Prostate gland (tissue), 2 donors: ENCODE results near the gene TPX2. TPM values are rescaled to one million over a fixed set of nuclear protein-coding genes. Genes with fewer than 3 reads are reported as not detected.

Source experiments
- DNase-seq: peaks from one replicate; pipeline ENCODE4 v3.0.0-alpha.2; 2019; ENCODE audit warnings: low spot score
- H3K27ac ChIP-seq, 2 donors: fragments of 200-600 bp; sonication (generic); 2 replicates each; pipeline ENCODE4 v1.5.1; 2017 to 2019
- H3K27me3 ChIP-seq: fragments of 200-600 bp; sonication (generic); replicated peaks from 2 replicates; pipeline ENCODE4 v1.5.1; 2019; ENCODE audit not compliant: insufficient read depth
- H3K36me3 ChIP-seq, 2 donors: fragments of 200-600 bp; sonication (generic); 1 replicate in 1 of 2; 2 replicates in 1 of 2; pipeline versions ENCODE4 v1.5.1 to v1.8.1; 2017 to 2019
- H3K4me1 ChIP-seq: fragments of 200-600 bp; sonication (generic); replicated peaks from 2 replicates; pipeline ENCODE4 v1.5.1; 2019
- H3K4me3 ChIP-seq, 2 donors: fragments of 200-600 bp; sonication (generic); 2 replicates each; pipeline ENCODE4 v1.5.1; 2017 to 2019
- H3K9me3 ChIP-seq: fragments of 200-600 bp; sonication (generic); 2 replicates; pipeline ENCODE4 v1.5.1; 2017
- POLR2A ChIP-seq: fragments of 450-650 bp; IDR thresholded peaks from one replicate; pipeline ENCODE4 v1.6.1; 2016; ENCODE audit warnings: antibody characterized with exemption, mild to moderate bottlenecking
- POLR2AphosphoS5 ChIP-seq: sonication (generic); formaldehyde crosslinking; IDR thresholded peaks from one replicate; pipeline ENCODE4 v1.6.1; 2017; ENCODE audit warnings: antibody characterized with exemption
- WGBS: methylation state at CpG from one replicate; pipeline ENCODE4 v1.1.5; 2018; 5-methylcytosine and 5-hydroxymethylcytosine counted together
- intact Hi-C: fragments of 100-400 bp; cut with DNase I; formaldehyde crosslinking; loops from one replicate; pipeline ENCODE4 v1.14.2; 2022
- total RNA-seq, 2 donors: library from RNA; depleted of rRNA; stranded (reverse); fragments of >200 nt; gene quantifications; one replicate each; pipeline ENCODE4 v1.1.0, GENCODE V29; 2016
- TF ChIP-seq, protein P1 (sequence below), 4 experiments: fragments of 200-600 bp in 2 of 4; fragments of 450-650 bp in 2 of 4; sonication (generic) in 2 of 4; IDR thresholded peaks; 1 replicate in 3 of 4; 2 replicates in 1 of 4; pipeline ENCODE4 v1.5.1; 2016 to 2019; ENCODE audit warnings: antibody characterized with exemption in 4 of 4, mild to moderate bottlenecking in 2 of 4, moderate library complexity in 2 of 4

The TPX2 gene
- total RNA-seq, 2 donors from 2014 or later: 1.4 to 23.2 TPM

GRCh38 chr20:31815408-31816188, 76.5 kb downstream of the TPX2 start:
- H3K27me3 ChIP-seq: no peaks in the 10 kb centered on the region
- no peaks in the 10 kb centered on the region for H3K4me1 ChIP-seq
- H3K36me3 ChIP-seq: no peaks in the 10 kb centered on the region
- intact Hi-C loops: no loop called here
- no peaks in the 10 kb centered on the region for H3K9me3 ChIP-seq
- WGBS: 24% methylated on average over 9 of the region's 9 CpGs
- no peak overlapping the region for H3K4me3 ChIP-seq
- DNase-seq: no peak
- TF ChIP-seq POLR2AphosphoS5: no peak
- H3K27ac ChIP-seq: no peak overlapping the region

DNA sequence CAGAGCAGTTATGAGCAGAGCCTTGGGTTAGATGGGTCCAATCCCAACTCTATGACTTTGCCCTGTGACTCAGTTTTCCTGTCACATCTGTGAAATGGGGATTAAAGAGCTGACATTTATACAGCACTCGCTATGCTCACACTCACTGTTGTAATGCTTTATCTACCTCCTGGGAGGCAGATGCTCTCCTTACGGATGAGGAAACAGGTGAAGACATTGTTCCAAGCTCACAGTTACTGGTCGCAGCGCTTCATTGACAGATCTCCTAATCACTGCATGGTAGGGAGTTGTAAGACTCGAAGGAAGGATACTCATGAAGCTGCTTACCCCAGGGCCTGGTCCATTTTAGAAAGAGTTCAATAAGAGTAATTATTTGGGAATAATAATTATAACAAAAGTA, 77.1 kb downstream of the TPX2 start:
- no peak for DNase-seq
- no peaks in the 10 kb centered on the region for H3K9me3 ChIP-seq
- WGBS: 96% methylated on average over 5 of the region's 5 CpGs
- H3K36me3 ChIP-seq: no peaks in the 10 kb centered on the region
- no peak overlapping the region for H3K27ac ChIP-seq
- no peak overlapping the region for H3K4me3 ChIP-seq
- intact Hi-C loops: no loop called here
- TF ChIP-seq POLR2AphosphoS5 (no peak), POLR2A (no peak)
- TF ChIP-seq, protein P1, sequence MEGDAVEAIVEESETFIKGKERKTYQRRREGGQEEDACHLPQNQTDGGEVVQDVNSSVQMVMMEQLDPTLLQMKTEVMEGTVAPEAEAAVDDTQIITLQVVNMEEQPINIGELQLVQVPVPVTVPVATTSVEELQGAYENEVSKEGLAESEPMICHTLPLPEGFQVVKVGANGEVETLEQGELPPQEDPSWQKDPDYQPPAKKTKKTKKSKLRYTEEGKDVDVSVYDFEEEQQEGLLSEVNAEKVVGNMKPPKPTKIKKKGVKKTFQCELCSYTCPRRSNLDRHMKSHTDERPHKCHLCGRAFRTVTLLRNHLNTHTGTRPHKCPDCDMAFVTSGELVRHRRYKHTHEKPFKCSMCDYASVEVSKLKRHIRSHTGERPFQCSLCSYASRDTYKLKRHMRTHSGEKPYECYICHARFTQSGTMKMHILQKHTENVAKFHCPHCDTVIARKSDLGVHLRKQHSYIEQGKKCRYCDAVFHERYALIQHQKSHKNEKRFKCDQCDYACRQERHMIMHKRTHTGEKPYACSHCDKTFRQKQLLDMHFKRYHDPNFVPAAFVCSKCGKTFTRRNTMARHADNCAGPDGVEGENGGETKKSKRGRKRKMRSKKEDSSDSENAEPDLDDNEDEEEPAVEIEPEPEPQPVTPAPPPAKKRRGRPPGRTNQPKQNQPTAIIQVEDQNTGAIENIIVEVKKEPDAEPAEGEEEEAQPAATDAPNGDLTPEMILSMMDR (IDR thresholded peaks at IDR 0.05): no peak
- H3K27me3 ChIP-seq: no peaks in the 10 kb centered on the region
- H3K4me1 ChIP-seq: no peaks in the 10 kb centered on the region

DNA sequence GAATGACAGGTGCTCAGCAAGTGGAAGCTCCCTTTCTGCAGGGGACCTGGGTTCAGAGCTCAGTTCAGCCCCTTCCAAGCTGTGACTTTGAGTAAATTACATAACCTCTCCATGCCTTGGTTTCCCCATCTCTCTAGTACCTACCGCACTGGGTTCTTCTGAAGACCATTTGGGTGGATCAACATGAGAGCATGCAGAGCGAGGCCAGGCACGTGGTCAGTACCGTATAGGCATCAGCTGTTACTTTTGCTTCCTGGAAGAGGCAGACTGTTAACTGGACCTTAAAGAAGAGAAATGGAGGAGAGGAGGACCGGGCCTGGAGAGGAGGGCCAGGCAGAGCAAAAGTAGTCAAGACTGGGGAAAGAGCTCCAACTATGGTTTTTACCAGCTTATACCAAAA, 78.4 kb downstream of the TPX2 start:
- 95% methylated on average over 5 of the region's 5 CpGs for WGBS
- no peak for DNase-seq

GRCh38 chr20:31818376-31818908, 79.4 kb downstream of the TPX2 start:
- TF ChIP-seq, protein P1 (IDR thresholded peaks at IDR 0.05): no peak
- TF ChIP-seq POLR2A (no peak), POLR2AphosphoS5 (no peak)
- WGBS: 94% methylated on average over 8 of the region's 8 CpGs
- no peaks in the 10 kb centered on the region for H3K36me3 ChIP-seq
- H3K27ac ChIP-seq: no peak overlapping the region
- H3K4me3 ChIP-seq: no peak overlapping the region
- DNase-seq: no peak
- no peaks in the 10 kb centered on the region for H3K9me3 ChIP-seq
- no peaks in the 10 kb centered on the region for H3K4me1 ChIP-seq
- intact Hi-C loops: no loop called here
- no peaks in the 10 kb centered on the region for H3K27me3 ChIP-seq

More for the DNA sequence above, 78.4 kb downstream of the TPX2 start:
- H3K27me3 ChIP-seq: no peaks in the 10 kb centered on the region
- intact Hi-C loops: no loop called here
- H3K4me1 ChIP-seq: no peaks in the 10 kb centered on the region
- H3K4me3 ChIP-seq: no peak overlapping the region
- TF ChIP-seq POLR2A: no peak
- TF ChIP-seq, protein P1 (IDR thresholded peaks at IDR 0.05): no peak
- H3K9me3 ChIP-seq: no peaks in the 10 kb centered on the region
- H3K27ac ChIP-seq: no peak overlapping the region
- no peaks in the 10 kb centered on the region for H3K36me3 ChIP-seq

- Histone ChIP-seq H3K9me3 (no peaks in the 10 kb centered on the region), H3K4me3 (no peak within 1 kb of the TSS), H3K36me3 (no peaks in the 10 kb centered on the region), H3K27ac (no peak within 1 kb of the TSS), H3K27me3 (no peaks in the 10 kb centered on the region), H3K4me1 (no peaks in the 10 kb centered on the region)
- no peak for DNase-seq
- 54% methylated on average over 16 of the region's 16 CpGs for WGBS
- TF ChIP-seq, protein P1 (IDR thresholded peaks at IDR 0.05): no peak
- TF ChIP-seq POLR2A: no peak
- no peak for TF ChIP-seq POLR2AphosphoS5
- intact Hi-C loops: no loop called here
Observed at GRCh38 chr20:31819083-31819784, 80.1 kb downstream of the TPX2 start, which contains the start of gene MYLK2. TSS of gene MYLK2 (plus strand) at chr20:31819356. CDS start at chr20:31819581, 225 bp downstream.
